BE2C (cell line): ENCODE data around the gene MCL1.

Experiments used
- DNase-seq: peaks from one replicate; pipeline ENCODE4 v3.0.0-alpha.2; 2020
- H3K27me3 ChIP-seq: fragments of 250-450 bp; sonication (Bioruptor Pico); 2 replicates; pipeline ENCODE4 v1.5.1; 2020; ENCODE audit warnings: mild to moderate bottlenecking
- H3K36me3 ChIP-seq: fragments of 250-450 bp; sonication (Bioruptor Pico); 2 replicates; pipeline ENCODE4 v1.5.1; 2020; ENCODE audit warnings: mild to moderate bottlenecking
- H3K4me1 ChIP-seq: fragments of 250-450 bp; sonication (Bioruptor Pico); 2 replicates; pipeline ENCODE4 v1.5.1; 2020
- H3K4me3 ChIP-seq: 2 replicates; pipeline ENCODE4 v1.5.1; 2011; ENCODE audit warnings: low read depth, low read length
- H3K9me3 ChIP-seq: fragments of 250-450 bp; sonication (Bioruptor Pico); 2 replicates; pipeline ENCODE4 v1.5.1; 2020
- TF ChIP-seq, protein P1 (sequence below): IDR thresholded peaks from 2 replicates; pipeline ENCODE4 v1.5.1; 2012; ENCODE audit warnings: mild to moderate bottlenecking, low read depth, low read length

MCL1 gene

DNA sequence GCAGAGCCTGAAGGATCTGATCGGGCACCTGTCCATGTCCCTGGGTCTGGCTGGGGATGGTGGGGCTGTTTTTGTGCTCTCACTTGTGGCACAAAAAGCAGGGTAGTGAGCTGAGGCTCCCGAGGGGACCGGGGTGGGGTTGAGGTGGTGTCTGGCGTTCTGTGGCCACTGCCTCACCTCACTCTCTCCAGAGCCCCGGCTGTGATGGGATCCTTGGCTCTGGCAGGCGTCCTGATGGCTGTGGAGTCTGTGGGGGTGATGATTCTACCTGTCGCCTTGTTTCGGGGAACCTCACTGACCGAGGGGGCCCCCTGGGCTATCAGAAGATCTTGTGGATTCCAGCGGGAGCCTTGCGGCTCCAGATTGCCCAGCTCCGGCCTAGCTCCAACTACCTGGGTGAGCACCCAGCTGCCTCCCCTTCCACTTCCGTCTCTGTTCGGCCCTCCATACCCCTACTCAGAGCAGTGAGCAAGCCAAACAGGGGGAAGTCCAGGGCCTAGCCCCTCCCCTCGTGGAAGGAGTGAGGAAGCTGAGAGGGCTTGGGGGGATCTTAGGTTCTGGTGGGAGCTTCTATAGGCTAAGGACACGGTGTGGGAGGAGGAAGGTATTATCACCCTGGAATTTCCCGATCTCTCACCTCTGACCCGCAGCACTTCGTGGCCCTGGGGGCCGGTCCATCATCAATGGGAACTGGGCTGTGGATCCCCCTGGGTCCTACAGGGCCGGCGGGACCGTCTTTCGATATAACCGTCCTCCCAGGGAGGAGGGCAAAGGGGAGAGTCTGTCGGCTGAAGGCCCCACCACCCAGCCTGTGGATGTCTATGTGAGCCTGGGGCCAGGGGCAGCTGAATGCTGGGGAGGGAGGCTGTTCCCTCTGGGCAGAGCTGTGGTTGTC, 23.2 kb downstream of the MCL1 start:
- DNase-seq, result no peak
- TF ChIP-seq, protein P1, sequence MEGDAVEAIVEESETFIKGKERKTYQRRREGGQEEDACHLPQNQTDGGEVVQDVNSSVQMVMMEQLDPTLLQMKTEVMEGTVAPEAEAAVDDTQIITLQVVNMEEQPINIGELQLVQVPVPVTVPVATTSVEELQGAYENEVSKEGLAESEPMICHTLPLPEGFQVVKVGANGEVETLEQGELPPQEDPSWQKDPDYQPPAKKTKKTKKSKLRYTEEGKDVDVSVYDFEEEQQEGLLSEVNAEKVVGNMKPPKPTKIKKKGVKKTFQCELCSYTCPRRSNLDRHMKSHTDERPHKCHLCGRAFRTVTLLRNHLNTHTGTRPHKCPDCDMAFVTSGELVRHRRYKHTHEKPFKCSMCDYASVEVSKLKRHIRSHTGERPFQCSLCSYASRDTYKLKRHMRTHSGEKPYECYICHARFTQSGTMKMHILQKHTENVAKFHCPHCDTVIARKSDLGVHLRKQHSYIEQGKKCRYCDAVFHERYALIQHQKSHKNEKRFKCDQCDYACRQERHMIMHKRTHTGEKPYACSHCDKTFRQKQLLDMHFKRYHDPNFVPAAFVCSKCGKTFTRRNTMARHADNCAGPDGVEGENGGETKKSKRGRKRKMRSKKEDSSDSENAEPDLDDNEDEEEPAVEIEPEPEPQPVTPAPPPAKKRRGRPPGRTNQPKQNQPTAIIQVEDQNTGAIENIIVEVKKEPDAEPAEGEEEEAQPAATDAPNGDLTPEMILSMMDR, result no peak
- H3K4me1 ChIP-seq, result peaks cover 8% of the 10 kb centered on the region
- no peaks in the 10 kb centered on the region for H3K9me3 ChIP-seq
- H3K27me3 ChIP-seq, result no peaks in the 10 kb centered on the region
- no peak overlapping the region for H3K4me3 ChIP-seq
- no peaks in the 10 kb centered on the region for H3K36me3 ChIP-seq

DNA sequence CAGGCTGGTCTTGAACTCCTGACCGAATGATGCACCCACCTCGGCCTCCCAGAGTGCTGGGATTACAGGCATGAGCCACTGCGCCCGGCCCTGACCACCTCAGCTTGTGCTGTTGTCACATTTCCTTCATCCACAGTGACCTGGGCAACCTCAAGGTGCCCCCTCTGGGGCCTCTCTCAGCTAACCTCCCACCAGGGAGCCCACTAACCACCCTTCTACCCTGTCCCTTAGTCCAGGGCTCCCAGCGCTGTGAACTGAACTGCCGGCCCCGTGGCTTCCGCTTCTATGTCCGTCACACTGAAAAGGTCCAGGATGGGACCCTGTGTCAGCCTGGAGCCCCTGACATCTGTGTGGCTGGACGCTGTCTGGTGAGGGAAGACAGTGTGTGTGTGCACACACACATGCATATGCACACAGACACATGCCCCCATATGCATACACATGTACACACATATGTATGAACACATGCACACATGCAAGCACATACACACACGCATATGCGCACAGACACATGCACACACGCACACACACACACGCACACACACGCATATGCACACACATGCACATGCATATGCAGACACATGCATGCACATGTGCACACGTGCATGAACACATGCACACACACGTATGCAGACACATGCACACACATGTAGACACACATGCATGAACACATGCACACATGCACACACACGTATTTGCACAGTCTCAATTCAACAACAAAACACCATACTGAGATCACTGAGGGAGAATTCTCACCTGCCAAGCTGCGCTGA, 24.0 kb downstream of the MCL1 start:
- H3K36me3 ChIP-seq, result no peaks in the 10 kb centered on the region
- H3K4me1 ChIP-seq, result peaks cover 8% of the 10 kb centered on the region
- no peak overlapping the region for H3K4me3 ChIP-seq
- TF ChIP-seq, protein P1, result no peak
- H3K27me3 ChIP-seq, result no peaks in the 10 kb centered on the region
- DNase-seq, result no peak
- no peaks in the 10 kb centered on the region for H3K9me3 ChIP-seq

DNA sequence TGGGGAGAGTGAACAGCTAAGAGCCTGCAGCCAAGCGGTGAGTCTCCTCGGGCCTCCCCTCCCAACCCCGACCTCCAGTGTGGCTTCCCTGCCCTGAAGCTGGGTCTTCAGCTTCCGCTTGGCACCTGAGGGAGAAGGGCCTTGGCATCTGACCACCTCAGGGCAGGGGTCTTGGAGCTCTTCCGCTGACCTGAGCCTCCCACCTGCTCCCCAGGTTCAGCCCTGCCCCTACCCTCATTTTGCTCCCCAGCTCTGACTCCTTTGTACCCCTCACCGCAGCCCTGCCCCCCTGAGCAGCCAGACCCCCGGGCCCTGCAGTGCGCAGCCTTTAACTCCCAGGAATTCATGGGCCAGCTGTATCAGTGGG, 25.3 kb downstream of the MCL1 start:
- Histone ChIP-seq H3K36me3 (no peaks in the 10 kb centered on the region), H3K4me1 (peaks cover 8% of the 10 kb centered on the region), H3K9me3 (no peaks in the 10 kb centered on the region), H3K27me3 (no peaks in the 10 kb centered on the region), H3K4me3 (no peak overlapping the region)
- DNase-seq, result no peak
- TF ChIP-seq, protein P1, result no peak

GRCh38 chr1:150553392-150554085, 25.9 kb downstream of the MCL1 start:
- DNase-seq, result no peak
- TF ChIP-seq, protein P1, result no peak
- H3K4me1 ChIP-seq, result peaks cover 8% of the 10 kb centered on the region

DNA sequence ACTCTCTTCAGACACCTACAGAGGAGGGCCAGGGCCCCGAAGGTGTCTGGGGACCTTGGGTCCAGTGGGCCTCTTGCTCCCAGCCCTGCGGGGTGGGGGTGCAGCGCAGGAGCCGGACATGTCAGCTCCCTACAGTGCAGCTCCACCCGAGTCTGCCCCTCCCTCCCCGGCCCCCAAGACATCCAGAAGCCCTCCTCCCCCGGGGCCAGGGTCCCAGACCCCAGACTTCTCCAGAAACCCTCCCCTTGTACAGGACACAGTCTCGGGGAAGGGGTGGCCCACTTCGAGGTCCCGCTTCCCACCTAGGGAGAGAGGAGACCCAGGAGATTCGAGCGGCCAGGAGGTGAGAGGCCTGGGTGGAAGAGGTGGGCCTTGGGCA, 26.5 kb downstream of the MCL1 start:
- DNase-seq, result no peak
- no peaks in the 10 kb centered on the region for H3K36me3 ChIP-seq
- TF ChIP-seq, protein P1, result no peak
- no peak overlapping the region for H3K4me3 ChIP-seq
- H3K4me1 ChIP-seq, result peaks cover 8% of the 10 kb centered on the region
- no peaks in the 10 kb centered on the region for H3K27me3 ChIP-seq
- H3K9me3 ChIP-seq, result no peaks in the 10 kb centered on the region

More at GRCh38 chr1:150553392-150554085, 25.9 kb downstream of the MCL1 start:
- H3K9me3 ChIP-seq, result no peaks in the 10 kb centered on the region
- H3K4me3 ChIP-seq, result no peak overlapping the region
- no peaks in the 10 kb centered on the region for H3K36me3 ChIP-seq
- H3K27me3 ChIP-seq, result no peaks in the 10 kb centered on the region
